ENCODE measurements around the gene EIF3B. TPM values are rescaled to one million over a fixed set of nuclear protein-coding genes. Genes with fewer than 3 reads are reported as not detected.
"Not testable (repeated sequence)": the region's sequence is repeated elsewhere in the genome, so short reads cannot be mapped to it uniquely, and the experiment has no call there.

EIF3B gene
- total and polyA plus RNA-seq, 12 donors = 48.6 to 102 (median 68.2) TPM

DNA sequence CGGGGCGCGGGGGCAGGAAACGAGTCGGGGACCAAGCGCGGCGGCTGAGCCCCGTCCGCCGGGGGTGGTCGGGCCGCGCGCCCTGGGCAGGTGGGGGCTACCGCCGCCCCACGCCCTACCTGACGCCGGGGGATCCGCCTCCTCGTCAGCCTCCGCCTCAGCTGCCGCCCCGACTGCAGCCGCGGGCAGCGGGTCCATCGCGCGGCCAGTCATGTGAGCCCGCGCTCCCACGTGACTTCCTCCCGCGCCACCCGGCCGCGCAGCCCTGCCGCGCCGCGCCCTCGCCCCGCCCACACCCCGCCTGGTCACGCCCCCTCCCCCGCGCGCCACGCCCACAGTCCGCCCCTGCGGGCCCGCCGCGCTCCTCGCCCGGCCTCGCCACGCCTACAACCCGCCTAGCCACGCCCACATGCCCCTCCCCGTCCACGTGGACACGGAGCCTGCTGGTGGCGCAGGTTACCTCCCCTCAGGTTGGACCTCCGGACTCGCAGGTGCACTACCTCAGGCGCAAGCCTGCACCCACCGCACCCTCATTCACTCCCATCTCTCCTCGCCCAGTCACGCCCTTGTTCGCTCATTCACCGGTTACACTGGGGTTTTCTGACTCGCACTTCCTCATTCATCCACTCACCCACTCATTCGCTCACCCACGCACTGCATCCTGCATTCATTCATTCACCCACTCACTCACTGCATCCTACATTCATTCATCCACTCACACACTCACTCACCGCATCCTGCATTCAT, 40.2 kb upstream of the EIF3B start, which contains the start of gene SNX8:
TSS of gene SNX8 (minus strand) at position 233 of the 747 bp plus-strand sequence. CDS start at position 213, 20 bp downstream.
- 2% methylated on average over 47 to 77 of the region's 78 CpGs for WGBS, 2 donors
- H3K27ac ChIP-seq = peak within 1 kb of the TSS in 9 of 10 donors; percentile 60 to 91 (median 78)
- peak within 1 kb of the TSS; percentile 83 to 100 (median 92) for H3K4me3 ChIP-seq
- no peaks in the 10 kb centered on the region for H3K27me3 ChIP-seq
- ATAC-seq (peak; percentile 97 to 99 (median 98)), DNase-seq (peak; percentile 89 to 95)
- H3K9me3 ChIP-seq = no peaks in the 10 kb centered on the region
- peaks cover 0 to 6% (median 0%) of the 10 kb centered on the region in 9 donors for H3K36me3 ChIP-seq
- TF ChIP-seq, protein P1, sequence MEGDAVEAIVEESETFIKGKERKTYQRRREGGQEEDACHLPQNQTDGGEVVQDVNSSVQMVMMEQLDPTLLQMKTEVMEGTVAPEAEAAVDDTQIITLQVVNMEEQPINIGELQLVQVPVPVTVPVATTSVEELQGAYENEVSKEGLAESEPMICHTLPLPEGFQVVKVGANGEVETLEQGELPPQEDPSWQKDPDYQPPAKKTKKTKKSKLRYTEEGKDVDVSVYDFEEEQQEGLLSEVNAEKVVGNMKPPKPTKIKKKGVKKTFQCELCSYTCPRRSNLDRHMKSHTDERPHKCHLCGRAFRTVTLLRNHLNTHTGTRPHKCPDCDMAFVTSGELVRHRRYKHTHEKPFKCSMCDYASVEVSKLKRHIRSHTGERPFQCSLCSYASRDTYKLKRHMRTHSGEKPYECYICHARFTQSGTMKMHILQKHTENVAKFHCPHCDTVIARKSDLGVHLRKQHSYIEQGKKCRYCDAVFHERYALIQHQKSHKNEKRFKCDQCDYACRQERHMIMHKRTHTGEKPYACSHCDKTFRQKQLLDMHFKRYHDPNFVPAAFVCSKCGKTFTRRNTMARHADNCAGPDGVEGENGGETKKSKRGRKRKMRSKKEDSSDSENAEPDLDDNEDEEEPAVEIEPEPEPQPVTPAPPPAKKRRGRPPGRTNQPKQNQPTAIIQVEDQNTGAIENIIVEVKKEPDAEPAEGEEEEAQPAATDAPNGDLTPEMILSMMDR (IDR thresholded peaks at IDR 0.05) = no peak
- intact Hi-C loops (cut with DNase I) = loop anchor here in 1 of 10 donors (10.0 kb wide), 1 partner anchor 70 kb away; the partner anchor contains the start of genes MRM2 and NUDT1
- H3K4me1 ChIP-seq = peaks cover 0 to 44% (median 9%) of the 10 kb centered on the region in 9 donors

DNA sequence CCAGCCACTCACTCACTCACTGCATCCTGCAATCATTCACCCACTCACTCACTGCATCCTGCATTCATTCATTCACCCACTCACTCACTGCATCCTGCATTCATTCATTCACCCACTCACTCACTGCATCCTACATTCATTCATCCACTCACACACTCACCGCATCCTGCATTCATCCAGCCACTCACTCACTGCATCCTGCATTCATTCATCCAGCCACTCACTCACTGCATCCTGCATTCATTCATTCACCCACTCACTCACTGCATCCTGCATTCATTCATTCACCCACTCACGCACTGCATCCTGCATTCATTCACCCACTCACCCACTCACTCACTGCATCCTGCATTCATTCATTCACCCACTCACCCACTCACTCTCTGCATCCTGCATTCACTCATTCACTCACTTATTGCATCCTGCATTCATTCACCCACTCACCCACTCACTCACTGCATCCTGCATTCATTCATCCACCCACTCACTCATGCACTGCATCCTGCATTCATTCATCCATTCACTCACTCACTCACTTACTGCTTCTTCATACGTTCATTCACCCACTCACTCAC, 39.6 kb upstream of the EIF3B start:
- Histone ChIP-seq H3K4me1 (peaks cover 0 to 43% (median 9%) of the 10 kb centered on the region in 9 donors), H3K4me3 (peak overlapping the region in 8 of 10 donors; percentile 27 to 100 (median 95))
- ATAC-seq, H3K27ac ChIP-seq, H3K27me3 ChIP-seq, DNase-seq, H3K36me3 ChIP-seq, H3K9me3 ChIP-seq: not testable (repeated sequence)
- intact Hi-C loops (cut with DNase I) = loop anchor here in 1 of 10 donors (10.0 kb wide), 1 partner anchor 70 kb away; the partner anchor contains the start of genes MRM2 and NUDT1
- WGBS, 2 donors = 68 to 82% methylated on average over 3 of the region's 3 CpGs

DNA sequence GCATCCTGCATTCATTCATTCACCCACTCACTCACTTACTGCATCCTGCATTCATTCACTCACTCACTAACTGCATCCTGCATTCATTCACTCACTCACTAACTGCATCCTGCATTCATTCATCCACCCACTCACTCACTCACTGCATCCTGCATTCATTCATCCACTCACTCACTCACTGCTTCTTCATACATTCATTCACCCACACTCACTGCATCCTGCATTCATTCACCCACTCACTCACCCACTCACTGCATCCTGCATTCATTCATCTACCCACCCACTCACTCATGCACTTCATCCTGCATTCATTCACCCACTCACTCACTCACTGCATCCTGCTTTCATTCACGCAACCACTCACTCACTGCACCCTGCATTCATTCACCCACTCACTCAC, 38.8 kb upstream of the EIF3B start:
- no peaks in the 10 kb centered on the region for H3K9me3 ChIP-seq
- TF ChIP-seq, protein P1 (IDR thresholded peaks at IDR 0.05) = no peak
- no peaks in the 10 kb centered on the region for H3K27me3 ChIP-seq
- no peaks in the 10 kb centered on the region for H3K36me3 ChIP-seq
- peaks cover 0 to 36% (median 9%) of the 10 kb centered on the region in 9 donors for H3K4me1 ChIP-seq
- H3K27ac ChIP-seq = no peak overlapping the region
- no peak for DNase-seq
- H3K4me3 ChIP-seq = no peak overlapping the region
- intact Hi-C loops (cut with DNase I) = loop anchor here in 1 of 10 donors (10.0 kb wide), 1 partner anchor 71 kb away; the partner anchor contains the start of genes MRM2 and NUDT1
- WGBS, 2 donors = 91 to 92% methylated on average over 1 of the region's 1 CpG
- ATAC-seq = no peak

DNA sequence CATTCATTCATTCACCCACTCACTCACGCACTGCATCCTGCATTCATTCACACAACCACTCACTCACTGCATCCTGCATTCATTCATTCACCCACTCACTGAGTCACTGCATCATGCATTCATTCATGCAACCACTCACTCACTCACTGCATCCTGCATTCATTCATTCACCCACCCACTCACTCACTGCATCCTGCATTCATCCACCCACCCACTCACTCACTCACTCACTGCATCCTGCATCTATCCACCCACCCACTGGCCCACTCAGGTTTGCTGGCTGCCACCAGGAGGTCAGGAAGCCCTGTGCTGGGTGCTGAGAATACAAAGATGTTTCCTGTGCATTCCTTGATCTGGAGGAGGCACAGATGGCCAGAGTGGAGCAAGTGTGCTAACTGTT, 38.0 kb upstream of the EIF3B start:
- H3K4me1 ChIP-seq = peaks cover 0 to 29% (median 9%) of the 10 kb centered on the region in 9 donors
- H3K36me3 ChIP-seq = no peaks in the 10 kb centered on the region
- H3K27me3 ChIP-seq = no peaks in the 10 kb centered on the region
- TF ChIP-seq, protein P1 (IDR thresholded peaks at IDR 0.05) = no peak
- no peak overlapping the region for H3K27ac ChIP-seq
- DNase-seq (no peak), ATAC-seq (no peak)
- no peak overlapping the region for H3K4me3 ChIP-seq
- H3K9me3 ChIP-seq = no peaks in the 10 kb centered on the region
- WGBS, 2 donors = 91 to 100% methylated on average over 1 of the region's 1 CpG
- intact Hi-C loops (cut with DNase I) = loop anchor here in 1 of 10 donors (10.0 kb wide), 1 partner anchor 72 kb away; the partner anchor contains the start of genes MRM2 and NUDT1

Measured in heart right ventricle (tissue), 16 donors.